ENCODE results near the gene ELMO1.

The ELMO1 gene

DNA sequence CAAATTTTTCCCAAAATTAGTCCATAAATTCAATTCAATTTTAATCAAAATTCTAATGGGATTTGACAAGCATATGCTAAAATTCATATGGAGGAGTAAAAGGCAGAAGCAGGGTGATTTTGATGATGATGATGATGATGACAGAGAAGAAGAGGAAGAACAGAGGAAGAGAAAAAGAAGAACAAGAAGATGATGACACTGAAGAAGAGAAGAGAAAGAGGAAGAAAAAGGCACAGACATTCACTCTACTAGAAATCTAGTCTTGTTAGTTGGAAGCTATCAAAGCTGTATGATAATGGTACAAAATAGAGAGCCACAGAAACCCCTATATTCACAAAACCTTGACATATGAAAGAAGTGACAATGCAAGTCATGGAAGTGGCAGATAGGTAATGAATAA is 157.9 kb downstream of the ELMO1 start:
- Histone ChIP-seq H3K4me3 (no peak overlapping the region), H3K36me3 (no peaks in the 10 kb centered on the region), H3K27me3 (no peaks in the 10 kb centered on the region), H3K27ac (no peak overlapping the region), H3K4me1 (peaks cover 0 to 11% (median 0%) of the 10 kb centered on the region in 4 donors), H3K9me3 (no peaks in the 10 kb centered on the region)
- no peak for TF ChIP-seq CTCF (IDR thresholded peaks at IDR 0.05)
- no peak for DNase-seq
- intact Hi-C loops (cut with DNase I; ENCODE audit: low total_unique reads): no loop called here

DNA sequence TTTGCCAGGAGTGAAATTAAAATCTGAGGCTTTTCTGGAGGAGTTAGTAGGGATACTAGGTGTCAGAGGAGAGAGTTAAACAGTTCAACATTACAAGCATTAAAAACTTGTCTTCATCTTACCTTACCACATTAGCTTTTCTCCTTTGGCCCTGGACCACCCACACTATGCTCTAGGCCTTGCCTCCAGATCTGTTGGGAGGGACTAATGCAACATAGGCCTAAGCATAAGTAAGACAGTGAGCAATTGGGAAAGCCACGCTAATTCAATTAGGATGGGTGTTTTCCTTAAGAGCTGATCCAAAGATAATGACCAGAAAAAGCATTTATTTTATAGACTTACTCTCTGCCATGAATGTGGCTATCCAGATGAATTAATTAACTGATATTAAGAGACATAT is 158.9 kb downstream of the ELMO1 start:
- Histone ChIP-seq H3K27ac (no peak overlapping the region), H3K4me1 (peaks cover 0 to 11% (median 0%) of the 10 kb centered on the region in 4 donors), H3K4me3 (no peak overlapping the region), H3K36me3 (no peaks in the 10 kb centered on the region), H3K9me3 (no peaks in the 10 kb centered on the region), H3K27me3 (no peaks in the 10 kb centered on the region)
- TF ChIP-seq CTCF (IDR thresholded peaks at IDR 0.05): no peak
- intact Hi-C loops (cut with DNase I; ENCODE audit: low total_unique reads): no loop called here
- DNase-seq: no peak

DNA sequence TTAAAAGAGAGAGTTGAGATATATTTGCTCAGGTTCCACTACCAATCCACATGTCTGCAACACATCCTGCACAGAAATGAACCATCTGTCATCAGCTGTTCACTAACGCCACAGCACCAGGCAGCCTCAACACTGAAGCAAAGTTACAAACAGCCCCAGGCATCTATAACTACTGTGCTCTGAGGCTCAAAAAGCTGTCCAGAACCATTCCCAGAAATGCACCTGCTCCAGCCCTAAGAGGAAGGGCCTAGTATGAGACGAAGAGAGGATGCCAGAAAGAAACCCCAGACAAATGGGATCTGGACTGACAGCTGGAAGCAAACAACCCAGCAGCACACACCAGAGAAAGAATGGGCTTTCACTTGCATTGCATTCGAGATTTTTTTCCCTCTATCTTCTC is 159.3 kb downstream of the ELMO1 start:
- no peaks in the 10 kb centered on the region for H3K9me3 ChIP-seq
- H3K27me3 ChIP-seq: no peaks in the 10 kb centered on the region
- no peak for DNase-seq
- no peak overlapping the region for H3K4me3 ChIP-seq
- no peak overlapping the region for H3K27ac ChIP-seq
- no peaks in the 10 kb centered on the region for H3K36me3 ChIP-seq
- H3K4me1 ChIP-seq: peaks cover 0 to 12% (median 0%) of the 10 kb centered on the region in 4 donors
- TF ChIP-seq CTCF (IDR thresholded peaks at IDR 0.05): no peak
- intact Hi-C loops (cut with DNase I; ENCODE audit: low total_unique reads): no loop called here

DNA sequence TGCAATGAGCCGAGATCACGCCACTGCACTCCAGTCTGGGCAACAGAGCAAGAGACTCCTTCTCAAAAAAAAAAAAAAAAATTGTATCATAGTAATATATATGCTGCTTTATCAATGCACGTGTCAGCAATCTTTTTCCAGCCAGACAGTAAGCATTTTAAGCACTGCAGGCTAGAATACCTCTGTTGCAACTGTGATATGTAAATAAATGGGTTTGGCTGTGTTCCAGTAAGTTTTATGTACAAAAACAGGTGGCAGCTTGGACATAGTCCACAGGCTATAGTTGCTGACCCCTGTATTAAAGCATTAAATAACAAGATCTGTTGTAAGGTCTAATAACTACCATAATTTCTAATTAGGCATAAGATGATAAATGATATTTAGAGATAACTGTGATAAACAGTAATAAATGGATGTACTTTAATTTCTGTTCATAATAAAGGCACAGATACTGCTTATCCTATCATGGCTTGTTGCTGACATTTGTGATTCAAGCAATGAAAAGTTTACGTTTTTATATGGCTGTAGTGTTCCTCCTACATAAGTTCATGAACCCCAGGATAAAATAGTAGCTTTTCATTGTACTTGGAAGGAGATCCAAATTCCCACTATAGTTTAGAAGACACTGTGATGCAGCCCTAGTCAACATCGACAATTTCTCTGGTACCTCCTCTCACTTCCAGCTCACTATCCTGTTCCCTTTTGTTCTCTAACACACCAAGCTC is 161.4 kb downstream of the ELMO1 start:
- no peak for DNase-seq
- H3K27me3 ChIP-seq: no peaks in the 10 kb centered on the region
- no peak for TF ChIP-seq CTCF (IDR thresholded peaks at IDR 0.05)
- no peak overlapping the region for H3K4me3 ChIP-seq
- intact Hi-C loops (cut with DNase I; ENCODE audit: low total_unique reads): no loop called here
- no peaks in the 10 kb centered on the region for H3K36me3 ChIP-seq
- H3K27ac ChIP-seq: no peak overlapping the region
- peaks cover 0 to 16% (median 3%) of the 10 kb centered on the region in 4 donors for H3K4me1 ChIP-seq
- H3K9me3 ChIP-seq: no peaks in the 10 kb centered on the region

GRCh38 chr7:37286454-37286832 is 162.2 kb downstream of the ELMO1 start:
- H3K4me1 ChIP-seq: peaks cover 0 to 16% (median 3%) of the 10 kb centered on the region in 4 donors
- no peak for DNase-seq
- no peak overlapping the region for H3K27ac ChIP-seq

More at GRCh38 chr7:37286454-37286832, 162.2 kb downstream of the ELMO1 start:
- no peaks in the 10 kb centered on the region for H3K36me3 ChIP-seq
- H3K4me3 ChIP-seq: no peak overlapping the region
- no peaks in the 10 kb centered on the region for H3K27me3 ChIP-seq
- intact Hi-C loops (cut with DNase I; ENCODE audit: low total_unique reads): no loop called here
- no peaks in the 10 kb centered on the region for H3K9me3 ChIP-seq
- TF ChIP-seq CTCF (IDR thresholded peaks at IDR 0.05): no peak

All from tibial artery (tissue), 4 donors.